Caco-2 (cell line): ENCODE data around the gene CIPC. TPM values are rescaled to one million over a fixed set of nuclear protein-coding genes. Genes with fewer than 3 reads are reported as not detected.

Experiments used
- BruUV-seq: library from RNA; stranded (reverse); fragments of 400-500 nt; replicated peaks from 2 replicates; lab custom pipeline; 2021; lab: Mats Ljungman, UMichigan
- CTCF ChIA-PET: fragments of 300-600 bp; sonication (Branson Sonifier 250); formaldehyde crosslinking; loops from one replicate; lab custom pipeline; 2022; ENCODE audit warnings: antibody characterized with exemption; lab: Charles Lee
- POLR2A ChIA-PET: fragments of 300-600 bp; sonication (Branson Sonifier 250); formaldehyde crosslinking; loops from one replicate; lab custom pipeline; 2022; ENCODE audit warnings: antibody characterized with exemption; lab: Charles Lee
- DNase-seq, 2 experiments: peaks; one replicate each; pipeline versions ENCODE4 v3.0.0 to v3.0.0-alpha.2; 2020 to 2022
- H3K27me3 ChIP-seq: replicated peaks from 2 replicates; pipeline ENCODE4 v1.6.0; 2011; ENCODE audit warnings: low read length; ENCODE audit not compliant: control insufficient read depth, insufficient read depth
- H3K36me3 ChIP-seq: 2 replicates; pipeline ENCODE4 v1.5.1; 2011; ENCODE audit warnings: low read length; ENCODE audit not compliant: control insufficient read depth, insufficient read depth
- H3K4me1 ChIP-seq: fragments of 250-450 bp; sonication (Bioruptor Pico); 2 replicates; pipeline ENCODE4 v1.5.1; 2020; ENCODE audit warnings: mild to moderate bottlenecking
- H3K4me3 ChIP-seq: 2 replicates; pipeline ENCODE4 v1.5.1; 2011; ENCODE audit warnings: low read depth, mild to moderate bottlenecking, control low read depth, low read length
- H3K9me3 ChIP-seq: fragments of 250-450 bp; sonication (Bioruptor Pico); 2 replicates; pipeline ENCODE4 v1.5.1; 2020; ENCODE audit warnings: mild to moderate bottlenecking, moderate library complexity
- H3K27ac Mint-ChIP-seq: one replicate; pipeline ENCODE4 v1.8.0; 2022; ENCODE audit warnings: mixed read lengths; ENCODE audit not compliant: unreplicated experiment
- H3K27me3 Mint-ChIP-seq: one replicate; pipeline ENCODE4 v1.8.0; 2022; ENCODE audit warnings: mixed read lengths; ENCODE audit not compliant: insufficient read depth, unreplicated experiment
- H3K36me3 Mint-ChIP-seq: one replicate; pipeline ENCODE4 v1.8.0; 2022; ENCODE audit warnings: mild to moderate bottlenecking, mixed read lengths; ENCODE audit not compliant: insufficient read depth, unreplicated experiment
- H3K4me1 Mint-ChIP-seq: one replicate; pipeline ENCODE4 v1.8.0; 2022; ENCODE audit warnings: low read depth, mixed read lengths; ENCODE audit not compliant: unreplicated experiment
- H3K4me3 Mint-ChIP-seq: one replicate; pipeline ENCODE4 v1.8.0; 2022; ENCODE audit warnings: mild to moderate bottlenecking, moderate library complexity, mixed read lengths; ENCODE audit not compliant: unreplicated experiment
- H3K9me3 Mint-ChIP-seq: one replicate; pipeline ENCODE4 v1.8.0; 2022; ENCODE audit warnings: mixed read lengths; ENCODE audit not compliant: unreplicated experiment
- intact Hi-C: fragments of 100-400 bp; cut with micrococcal nuclease; formaldehyde crosslinking; loops from one replicate; pipeline ENCODE4 v1.10.0; 2022; ENCODE audit not compliant: unreplicated experiment
- total RNA-seq: library from RNA; stranded (reverse); gene quantifications from 2 replicates; pipeline ENCODE4 v1.2.3, GENCODE V29; 2022
- TF ChIP-seq, protein P1 (sequence below), 2 experiments: fragments of 200-600 bp in 1 of 2; IDR thresholded peaks; 1 replicate in 1 of 2; 2 replicates in 1 of 2; pipeline versions ENCODE4 v1.5.1 to v1.8.0; 2011 to 2022; ENCODE audit warnings: antibody characterized with exemption in 1 of 2, control low read depth in 1 of 2, inconsistent platforms in 1 of 2, low read depth in 1 of 2, low read length in 1 of 2, mild to moderate bottlenecking in 1 of 2, moderate library complexity in 1 of 2; ENCODE audit not compliant: insufficient read depth in 1 of 2, severe bottlenecking in 1 of 2, unreplicated experiment in 1 of 2

CIPC gene
- total RNA-seq, 1 experiment from 2014 or later: 15.4 TPM

DNA sequence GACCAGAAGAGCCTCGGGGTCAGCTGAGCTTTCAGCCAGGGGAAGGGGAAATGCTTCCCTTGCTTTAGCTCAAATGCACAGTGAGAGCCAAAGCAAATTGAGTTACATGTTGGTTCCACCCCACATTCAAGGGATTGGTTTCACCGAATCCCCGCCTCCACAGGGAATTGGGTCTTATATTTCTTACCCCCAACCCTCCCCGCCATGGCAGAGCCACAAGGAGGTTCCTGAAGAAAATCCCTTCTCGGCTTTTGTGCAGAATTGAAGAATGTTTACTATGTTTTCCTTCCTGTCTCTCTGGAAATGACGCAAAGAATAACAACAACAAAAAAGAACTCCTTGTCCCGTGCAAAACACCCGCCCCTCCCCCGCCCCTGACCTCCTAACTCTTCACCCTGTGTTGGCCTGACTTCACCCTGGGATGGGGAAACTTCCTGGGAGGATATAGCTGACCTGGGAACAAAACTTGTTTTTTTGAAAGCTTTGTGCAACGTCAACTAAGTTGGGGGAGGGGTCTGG lies 21.9 kb upstream of the CIPC start:
- ChIA-PET POLR2A (no interaction called here), CTCF (interaction anchor here (0.6 to 1.9 kb wide), 4 partner anchors 25 to 422 kb away, joined by 3 to 6 read pairs (median 4); no protein-coding TSS in a partner anchor)
- H3K4me3 Mint-ChIP-seq: no peak overlapping the region
- no peaks in the 10 kb centered on the region for H3K27me3 ChIP-seq
- H3K4me1 ChIP-seq: no peaks in the 10 kb centered on the region
- DNase-seq: no peak
- no peaks in the 10 kb centered on the region for H3K36me3 ChIP-seq
- H3K27me3 Mint-ChIP-seq: no peaks in the 10 kb centered on the region
- no peaks in the 10 kb centered on the region for H3K9me3 Mint-ChIP-seq
- no TSS peak for BruUV-seq
- intact Hi-C loops: no loop called here
- no peak overlapping the region for H3K4me3 ChIP-seq
- no peak overlapping the region for H3K27ac Mint-ChIP-seq
- H3K9me3 ChIP-seq: no peaks in the 10 kb centered on the region
- TF ChIP-seq, protein P1, sequence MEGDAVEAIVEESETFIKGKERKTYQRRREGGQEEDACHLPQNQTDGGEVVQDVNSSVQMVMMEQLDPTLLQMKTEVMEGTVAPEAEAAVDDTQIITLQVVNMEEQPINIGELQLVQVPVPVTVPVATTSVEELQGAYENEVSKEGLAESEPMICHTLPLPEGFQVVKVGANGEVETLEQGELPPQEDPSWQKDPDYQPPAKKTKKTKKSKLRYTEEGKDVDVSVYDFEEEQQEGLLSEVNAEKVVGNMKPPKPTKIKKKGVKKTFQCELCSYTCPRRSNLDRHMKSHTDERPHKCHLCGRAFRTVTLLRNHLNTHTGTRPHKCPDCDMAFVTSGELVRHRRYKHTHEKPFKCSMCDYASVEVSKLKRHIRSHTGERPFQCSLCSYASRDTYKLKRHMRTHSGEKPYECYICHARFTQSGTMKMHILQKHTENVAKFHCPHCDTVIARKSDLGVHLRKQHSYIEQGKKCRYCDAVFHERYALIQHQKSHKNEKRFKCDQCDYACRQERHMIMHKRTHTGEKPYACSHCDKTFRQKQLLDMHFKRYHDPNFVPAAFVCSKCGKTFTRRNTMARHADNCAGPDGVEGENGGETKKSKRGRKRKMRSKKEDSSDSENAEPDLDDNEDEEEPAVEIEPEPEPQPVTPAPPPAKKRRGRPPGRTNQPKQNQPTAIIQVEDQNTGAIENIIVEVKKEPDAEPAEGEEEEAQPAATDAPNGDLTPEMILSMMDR (IDR thresholded peaks at IDR 0.05; ENCODE audit: insufficient read depth in 1 of 2, low read depth in 1 of 2, low read length in 1 of 2, severe bottlenecking in 1 of 2, unreplicated experiment in 1 of 2): no peak
- no peaks in the 10 kb centered on the region for H3K36me3 Mint-ChIP-seq
- H3K4me1 Mint-ChIP-seq: no peaks in the 10 kb centered on the region

DNA sequence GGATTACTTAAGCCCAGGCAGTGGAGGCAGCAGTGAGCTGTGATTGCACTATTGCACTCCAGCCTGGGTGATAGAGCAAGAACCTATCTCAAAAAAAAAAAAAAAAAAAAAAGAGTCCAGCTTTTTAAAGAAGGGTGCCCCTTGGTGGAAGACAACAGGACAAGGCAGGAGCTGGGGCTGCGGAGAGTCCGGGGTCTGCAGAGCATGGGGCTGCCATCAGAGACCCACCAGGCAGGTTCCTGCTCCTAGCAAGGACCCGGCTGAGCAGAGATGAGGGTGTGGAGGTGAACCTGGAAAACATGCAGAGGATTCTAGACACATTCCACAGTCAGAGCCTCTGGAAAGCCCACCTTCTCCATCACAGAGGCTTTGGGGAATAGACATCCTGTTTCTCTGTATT lies 21.0 kb upstream of the CIPC start:
- H3K4me3 Mint-ChIP-seq: no peak overlapping the region
- no peaks in the 10 kb centered on the region for H3K4me1 ChIP-seq
- H3K9me3 Mint-ChIP-seq: no peaks in the 10 kb centered on the region
- no peaks in the 10 kb centered on the region for H3K36me3 ChIP-seq
- no peak overlapping the region for H3K27ac Mint-ChIP-seq
- DNase-seq: no peak
- intact Hi-C loops: no loop called here
- ChIA-PET CTCF (interaction anchor here (0.6 to 1.9 kb wide), 4 partner anchors 26 to 203 kb away, joined by 3 to 6 read pairs (median 4); no protein-coding TSS in a partner anchor), POLR2A (interaction anchor here (0.6 kb wide), 1 partner anchor 19 kb away, joined by 7 read pairs; no protein-coding TSS in a partner anchor)
- H3K27me3 Mint-ChIP-seq: no peaks in the 10 kb centered on the region
- BruUV-seq: no TSS peak
- H3K36me3 Mint-ChIP-seq: no peaks in the 10 kb centered on the region
- H3K9me3 ChIP-seq: no peaks in the 10 kb centered on the region
- no peak overlapping the region for H3K4me3 ChIP-seq
- no peaks in the 10 kb centered on the region for H3K27me3 ChIP-seq
- TF ChIP-seq, protein P1 (IDR thresholded peaks at IDR 0.05; ENCODE audit: insufficient read depth in 1 of 2, low read depth in 1 of 2, low read length in 1 of 2, severe bottlenecking in 1 of 2, unreplicated experiment in 1 of 2): no peak
- H3K4me1 Mint-ChIP-seq: no peaks in the 10 kb centered on the region

DNA sequence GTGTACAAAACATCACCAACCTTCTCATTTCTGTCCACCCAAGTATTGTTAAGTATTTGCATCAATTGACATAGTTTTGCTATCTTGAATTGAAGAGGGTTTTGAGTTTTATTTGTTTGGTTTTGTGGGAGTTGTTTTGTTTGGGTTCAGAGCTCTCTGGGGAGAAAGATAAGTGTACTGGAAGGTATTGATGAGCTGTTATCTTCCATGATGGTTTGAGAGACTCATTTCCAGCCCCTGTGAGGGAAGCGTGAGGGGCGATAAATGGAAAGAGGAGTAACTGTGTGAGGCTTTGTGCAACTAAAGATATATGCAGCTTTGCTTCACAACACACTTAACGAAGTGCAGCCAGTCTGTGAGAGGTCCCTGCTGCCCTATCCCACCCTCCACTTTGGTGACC lies 15.7 kb upstream of the CIPC start:
- ChIA-PET POLR2A (no interaction called here), CTCF (interaction anchor here (1.0 kb wide), 1 partner anchor 210 kb away, joined by 3 read pairs; no protein-coding TSS in a partner anchor)
- no TSS peak for BruUV-seq
- TF ChIP-seq, protein P1 (IDR thresholded peaks at IDR 0.05; ENCODE audit: insufficient read depth in 1 of 2, low read depth in 1 of 2, low read length in 1 of 2, severe bottlenecking in 1 of 2, unreplicated experiment in 1 of 2): no peak
- no peak overlapping the region for H3K27ac Mint-ChIP-seq
- H3K36me3 Mint-ChIP-seq: no peaks in the 10 kb centered on the region
- no peaks in the 10 kb centered on the region for H3K27me3 ChIP-seq
- H3K27me3 Mint-ChIP-seq: no peaks in the 10 kb centered on the region
- intact Hi-C loops: no loop called here
- no peaks in the 10 kb centered on the region for H3K36me3 ChIP-seq
- H3K4me3 ChIP-seq: no peak overlapping the region
- H3K4me3 Mint-ChIP-seq: no peak overlapping the region
- H3K9me3 Mint-ChIP-seq: no peaks in the 10 kb centered on the region
- no peak for DNase-seq
- H3K4me1 Mint-ChIP-seq: peaks cover 11% of the 10 kb centered on the region
- peaks cover 17% of the 10 kb centered on the region for H3K4me1 ChIP-seq
- no peaks in the 10 kb centered on the region for H3K9me3 ChIP-seq
